Keratinocyte (primary cell): ENCODE results near the gene GLUD1. TPM values are rescaled to one million over a fixed set of nuclear protein-coding genes. Genes with fewer than 3 reads are reported as not detected.
"Not testable (repeated sequence)": the region's sequence is repeated elsewhere in the genome, so short reads cannot be mapped to it uniquely, and the experiment has no call there.

ENCODE experiments used
- DNase-seq: peaks from one replicate; pipeline ENCODE4 v3.0.0-alpha.2; 2011; ENCODE audit warnings: low read depth, missing footprints, low spot score
- FAIRE-seq: peaks from 2 replicates; lab custom pipeline; 2011; peaks lifted over from hg19 to GRCh38; lab: Jason Lieb, UNC
- H2AFZ ChIP-seq: 2 replicates; pipeline ENCODE4 v1.6.0; 2012; ENCODE audit warnings: low read length, control low read depth, inconsistent platforms; ENCODE audit not compliant: control insufficient read depth
- H3K27ac ChIP-seq: 2 replicates; pipeline ENCODE4 v1.5.1; 2011; ENCODE audit warnings: low read length; ENCODE audit not compliant: control insufficient read depth, insufficient read depth
- H3K27me3 ChIP-seq: 3 replicates; pipeline ENCODE4 v1.6.0; 2011; ENCODE audit warnings: low read length; ENCODE audit not compliant: control insufficient read depth, insufficient read depth; ENCODE audit errors: extremely low read depth
- H3K36me3 ChIP-seq, 2 experiments: 2 replicates in 1 of 2; 3 replicates in 1 of 2; pipeline ENCODE4 v1.5.1; 2011; ENCODE audit warnings: low read length in 2 of 2, mild to moderate bottlenecking in 1 of 2; ENCODE audit not compliant: control insufficient read depth in 2 of 2, insufficient read depth in 2 of 2; ENCODE audit errors: extremely low read depth in 1 of 2
- H3K4me1 ChIP-seq: 3 replicates; pipeline ENCODE4 v1.5.1; 2011; ENCODE audit warnings: low read length; ENCODE audit not compliant: control insufficient read depth, insufficient read depth; ENCODE audit errors: extremely low read depth
- H3K4me2 ChIP-seq: 3 replicates; pipeline ENCODE4 v1.6.0; 2011; ENCODE audit warnings: low read depth, low read length; ENCODE audit not compliant: control insufficient read depth, insufficient read depth; ENCODE audit errors: extremely low read depth
- H3K4me3 ChIP-seq, 3 experiments: fragments of 200-600 bp in 1 of 3; sonication (generic) in 1 of 3; 2 replicates in 2 of 3; 3 replicates in 1 of 3; pipeline ENCODE4 v1.5.1; 2011 to 2016; ENCODE audit warnings: low read length in 3 of 3, mild to moderate bottlenecking in 3 of 3, control low read depth in 2 of 3, inconsistent platforms in 1 of 3, low read depth in 1 of 3, mixed read lengths in 1 of 3, mixed run types in 1 of 3, moderate library complexity in 1 of 3; ENCODE audit not compliant: control insufficient read depth in 2 of 3, insufficient read depth in 2 of 3; ENCODE audit errors: extremely low read depth in 1 of 3
- H3K79me2 ChIP-seq: 2 replicates; pipeline ENCODE4 v1.6.0; 2012; ENCODE audit warnings: low read length; ENCODE audit not compliant: control insufficient read depth, insufficient read depth
- H3K9ac ChIP-seq: 3 replicates; pipeline ENCODE4 v1.6.0; 2011; ENCODE audit warnings: low read length; ENCODE audit not compliant: control insufficient read depth, insufficient read depth; ENCODE audit errors: extremely low read depth
- H3K9me1 ChIP-seq: 3 replicates; pipeline ENCODE4 v1.6.0; 2011; ENCODE audit warnings: low read length; ENCODE audit not compliant: control insufficient read depth, insufficient read depth; ENCODE audit errors: extremely low read depth
- H3K9me3 ChIP-seq: 2 replicates; pipeline ENCODE4 v1.5.1; 2012; ENCODE audit warnings: low read depth, low read length; ENCODE audit not compliant: control insufficient read depth
- H4K20me1 ChIP-seq: 3 replicates; pipeline ENCODE4 v1.6.0; 2011; ENCODE audit warnings: low read length; ENCODE audit not compliant: control insufficient read depth, insufficient read depth; ENCODE audit errors: extremely low read depth
- EZH2 ChIP-seq: IDR thresholded peaks from one replicate; pipeline ENCODE4 v1.6.1; 2012; ENCODE audit warnings: inconsistent platforms, mild to moderate bottlenecking, low read length, moderate library complexity
- dilution Hi-C: fragments of 300-500 bp; cut with MboI; formaldehyde crosslinking; loops from one replicate; pipeline ENCODE4 v1.7.0; 2020; ENCODE audit warnings: low sequenced_read_pairs; ENCODE audit not compliant: extremely low pct_ligation_motif_present
- polyA plus RNA-seq, 5 experiments: library from polyadenylated mRNA; depleted of rRNA in 3 of 5; stranded (reverse) in 3 of 5; stranded (forward) in 1 of 5; unstranded in 1 of 5; fragments of >200 nt; gene quantifications; 1 replicate in 1 of 5; 2 replicates in 3 of 5; 3 replicates in 1 of 5; pipeline versions ENCODE4 v1.2.1 to v1.2.3, GENCODE V29; 2011 to 2012; ENCODE audit warnings: missing spikeins in 2 of 5, low read depth in 1 of 5, low replicate concordance in 1 of 5
- TF ChIP-seq, protein P1 (sequence below), 3 experiments: IDR thresholded peaks in 1 of 3; conservative IDR thresholded peaks in 1 of 3; optimal IDR thresholded peaks in 1 of 3; 2 replicates in 2 of 3; 3 replicates in 1 of 3; pipeline versions ENCODE3 to v1.5.1; 2011; ENCODE audit warnings: low read length in 3 of 3, mild to moderate bottlenecking in 3 of 3, moderate library complexity in 2 of 3, control low read depth in 1 of 3, inconsistent platforms in 1 of 3; ENCODE audit not compliant: insufficient read depth in 2 of 3; ENCODE audit errors: extremely low read depth in 1 of 3

Gene GLUD1
- polyA plus RNA-seq, 1 donor (not counting 4 experiments of a cell fraction or from before 2014, with no cell fraction given), result 124 TPM

DNA sequence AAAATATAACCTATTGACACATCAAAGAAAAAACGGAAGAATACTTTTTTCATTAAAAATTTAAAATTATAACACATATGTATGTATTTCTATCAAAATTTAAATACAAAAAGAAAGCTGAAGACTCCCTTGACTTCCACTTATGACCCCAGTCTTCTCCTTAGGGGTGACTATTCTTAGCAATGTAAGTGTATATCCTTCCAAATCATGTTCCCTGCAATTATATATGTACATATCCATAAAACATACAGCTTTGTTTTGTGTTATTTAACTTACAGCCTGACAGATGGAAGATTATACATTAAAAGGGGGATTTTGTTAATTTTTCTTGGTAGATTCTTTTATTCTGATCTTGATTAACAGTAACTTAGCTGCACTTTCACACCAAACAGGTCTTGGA is 9.1 kb downstream of the GLUD1 start:
- Histone ChIP-seq H3K79me2 (peaks cover 63% of the 10 kb centered on the region), H3K9me3 (no peaks in the 10 kb centered on the region), H3K27ac (peak overlapping the region; percentile 5), H3K4me1 (peaks cover 29% of the 10 kb centered on the region), H3K27me3 (no peaks in the 10 kb centered on the region), H4K20me1 (no peaks in the 10 kb centered on the region), H3K9ac (no peak overlapping the region), H2AFZ (no peak overlapping the region), H3K36me3 (peaks cover 4 to 9% of the 10 kb centered on the region in 2 experiments), H3K4me2 (no peak overlapping the region), H3K4me3 (no peak overlapping the region), H3K9me1 (no peaks in the 10 kb centered on the region)
- TF ChIP-seq EZH2, result no peak
- TF ChIP-seq, protein P1, sequence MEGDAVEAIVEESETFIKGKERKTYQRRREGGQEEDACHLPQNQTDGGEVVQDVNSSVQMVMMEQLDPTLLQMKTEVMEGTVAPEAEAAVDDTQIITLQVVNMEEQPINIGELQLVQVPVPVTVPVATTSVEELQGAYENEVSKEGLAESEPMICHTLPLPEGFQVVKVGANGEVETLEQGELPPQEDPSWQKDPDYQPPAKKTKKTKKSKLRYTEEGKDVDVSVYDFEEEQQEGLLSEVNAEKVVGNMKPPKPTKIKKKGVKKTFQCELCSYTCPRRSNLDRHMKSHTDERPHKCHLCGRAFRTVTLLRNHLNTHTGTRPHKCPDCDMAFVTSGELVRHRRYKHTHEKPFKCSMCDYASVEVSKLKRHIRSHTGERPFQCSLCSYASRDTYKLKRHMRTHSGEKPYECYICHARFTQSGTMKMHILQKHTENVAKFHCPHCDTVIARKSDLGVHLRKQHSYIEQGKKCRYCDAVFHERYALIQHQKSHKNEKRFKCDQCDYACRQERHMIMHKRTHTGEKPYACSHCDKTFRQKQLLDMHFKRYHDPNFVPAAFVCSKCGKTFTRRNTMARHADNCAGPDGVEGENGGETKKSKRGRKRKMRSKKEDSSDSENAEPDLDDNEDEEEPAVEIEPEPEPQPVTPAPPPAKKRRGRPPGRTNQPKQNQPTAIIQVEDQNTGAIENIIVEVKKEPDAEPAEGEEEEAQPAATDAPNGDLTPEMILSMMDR (optimal IDR thresholded peaks at IDR 0.05 in 1 of 3, IDR thresholded peaks at IDR 0.05 in 1 of 3, conservative IDR thresholded peaks at IDR 0.05 in 1 of 3; ENCODE audit: extremely low read depth in 1 of 3, insufficient read depth in 2 of 3, low read length in 3 of 3), result no peak
- dilution Hi-C loops, result no loop called here
- FAIRE-seq, result no peak
- no peak for DNase-seq

DNA sequence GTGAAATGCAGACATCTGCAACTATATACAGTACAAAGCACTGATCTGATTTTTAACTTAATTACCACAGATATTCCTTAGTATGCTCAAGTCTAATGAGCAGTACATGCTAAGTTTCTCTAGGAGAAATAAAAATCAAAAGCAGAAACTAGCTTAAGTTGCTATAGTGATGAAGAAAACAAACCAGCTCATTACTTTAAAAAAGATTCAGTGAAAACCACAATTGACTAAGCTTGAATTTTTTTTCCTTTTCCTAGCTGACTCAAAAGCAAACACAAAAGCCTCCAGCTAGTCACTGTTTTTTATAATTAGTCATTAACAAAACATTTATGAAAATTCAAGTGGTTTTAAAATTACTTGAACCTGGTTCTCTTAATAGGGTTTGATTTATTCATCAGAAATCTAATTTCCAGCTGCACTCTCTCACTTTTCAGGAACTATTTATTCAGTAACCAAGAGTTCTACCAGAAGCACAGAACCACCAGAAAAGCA is 10.3 kb downstream of the GLUD1 start:
- H3K27me3 ChIP-seq, H3K9me1 ChIP-seq, DNase-seq, FAIRE-seq, H3K36me3 ChIP-seq, H3K9me3 ChIP-seq, H3K4me3 ChIP-seq, H2AFZ ChIP-seq, H4K20me1 ChIP-seq, dilution Hi-C loops: not testable (repeated sequence)
- peak overlapping the region; percentile 59 for H3K9ac ChIP-seq
- H3K4me2 ChIP-seq, result peak overlapping the region; percentile 69
- peaks cover 27% of the 10 kb centered on the region for H3K4me1 ChIP-seq
- H3K79me2 ChIP-seq, result peaks cover 56% of the 10 kb centered on the region
- peak overlapping the region; percentile 86 for H3K27ac ChIP-seq

DNA sequence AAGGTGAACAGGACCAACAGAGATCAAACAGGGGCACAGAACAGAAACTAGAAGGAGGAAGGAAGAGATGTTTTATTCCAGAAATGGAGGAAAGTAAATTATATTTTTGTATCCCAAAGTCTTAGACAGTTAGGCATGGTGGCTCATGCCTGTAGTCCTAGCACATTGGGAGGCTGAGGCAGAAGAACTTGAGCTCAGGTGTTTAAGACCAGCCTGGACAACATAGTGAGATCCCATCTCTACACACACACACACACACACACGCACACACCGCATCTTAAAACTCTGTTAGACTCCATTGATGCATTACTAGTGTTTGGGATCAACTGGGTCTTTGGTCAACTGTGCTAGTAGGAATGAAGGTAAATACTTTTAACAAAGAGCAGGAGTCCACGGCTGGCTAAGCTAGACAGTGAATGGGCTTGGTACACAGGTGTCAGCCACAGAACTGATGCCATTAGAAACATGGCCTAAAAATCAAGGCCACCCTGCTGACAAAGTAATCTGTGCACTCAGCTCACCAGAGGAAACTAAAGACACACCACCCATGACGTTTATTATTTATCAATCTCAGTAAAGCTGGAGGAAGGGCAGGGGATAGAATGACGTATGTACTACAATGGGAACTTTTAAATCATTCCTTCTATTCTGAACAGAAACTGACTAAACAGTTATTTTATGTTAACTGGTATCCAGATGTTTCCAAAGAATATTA is 10.9 kb downstream of the GLUD1 start:
- FAIRE-seq, H3K9me3 ChIP-seq, DNase-seq, dilution Hi-C loops, H3K9me1 ChIP-seq, H4K20me1 ChIP-seq, H2AFZ ChIP-seq, H3K27me3 ChIP-seq, H3K36me3 ChIP-seq, H3K4me3 ChIP-seq: not testable (repeated sequence)
- Histone ChIP-seq H3K9ac (peak overlapping the region; percentile 59), H3K4me2 (peak overlapping the region; percentile 22), H3K4me1 (peaks cover 27% of the 10 kb centered on the region), H3K27ac (peak overlapping the region; percentile 86), H3K79me2 (peaks cover 53% of the 10 kb centered on the region)

DNA sequence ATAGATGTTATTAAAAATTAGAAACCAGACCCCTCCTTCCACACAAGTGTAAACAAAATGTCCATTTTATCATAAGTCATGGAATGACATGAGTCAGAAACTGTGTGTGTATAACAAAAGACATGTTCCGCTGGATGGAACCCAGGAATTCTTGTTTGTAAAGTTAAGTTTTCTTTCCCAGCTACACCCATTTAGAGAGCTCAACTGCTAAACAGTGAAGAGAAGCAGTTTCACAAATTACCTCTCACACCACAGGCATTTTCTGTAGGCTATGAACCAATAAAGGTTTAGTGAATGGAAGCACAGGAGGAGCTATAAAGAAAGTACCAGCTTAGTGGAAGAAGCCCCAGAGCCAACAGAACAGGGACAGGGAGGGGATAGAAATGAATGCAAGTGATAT is 12.4 kb downstream of the GLUD1 start:
- H3K9me3 ChIP-seq, H3K27me3 ChIP-seq, H3K36me3 ChIP-seq, H3K4me3 ChIP-seq, H4K20me1 ChIP-seq, H3K9me1 ChIP-seq, dilution Hi-C loops, DNase-seq, H2AFZ ChIP-seq: not testable (repeated sequence)
- Histone ChIP-seq H3K9ac (peak overlapping the region; percentile 58), H3K27ac (peak overlapping the region; percentile 86), H3K79me2 (peaks cover 50% of the 10 kb centered on the region), H3K4me2 (peak overlapping the region; percentile 31), H3K4me1 (peaks cover 27% of the 10 kb centered on the region)
- peak; percentile 56 for FAIRE-seq
